Natural killer cell (primary cell): Measurements from ENCODE around the gene GPR37. TPM values are rescaled to one million over a fixed set of nuclear protein-coding genes. Genes with fewer than 3 reads are reported as not detected.

Experiments used
- ATAC-seq, 3 donors: fragments of 150-1000 bp in 2 of 3; fragments of 200-7000 bp in 1 of 3; cut with Tn5 transposase; 1 replicate in 1 of 3; 2 replicates in 2 of 3; pipeline ENCODE4 v1.10.0; 2021; ENCODE audit warnings: mild to moderate bottlenecking in 2 of 3, moderate library complexity in 2 of 3
- DNase-seq, 2 donors: peaks; one replicate each; pipeline versions ENCODE4 v3.0.0 to v3.0.0-alpha.2; 2013 to 2021; ENCODE audit warnings: mixed read lengths in 1 of 2
- H3K27ac ChIP-seq: one replicate; pipeline ENCODE4 v1.5.1; 2013; ENCODE audit warnings: mild to moderate bottlenecking, low read length
- H3K27me3 ChIP-seq: one replicate; pipeline ENCODE4 v1.6.1; 2013; ENCODE audit warnings: low read length; ENCODE audit not compliant: control insufficient read depth, insufficient read depth
- H3K36me3 ChIP-seq: one replicate; pipeline ENCODE4 v1.6.1; 2013; ENCODE audit warnings: low read length; ENCODE audit not compliant: control insufficient read depth, insufficient read depth
- H3K4me1 ChIP-seq: one replicate; pipeline ENCODE4 v1.6.1; 2013; ENCODE audit warnings: low read length; ENCODE audit not compliant: control insufficient read depth, insufficient read depth
- H3K4me3 ChIP-seq: one replicate; pipeline ENCODE4 v1.5.1; 2013; ENCODE audit warnings: low read length
- H3K9me3 ChIP-seq: one replicate; pipeline ENCODE4 v1.6.1; 2013; ENCODE audit warnings: low read length; ENCODE audit not compliant: control insufficient read depth, insufficient read depth
- H3K27ac Mint-ChIP-seq, 2 donors: one replicate each; pipeline ENCODE4 v1.8.0; 2022; ENCODE audit warnings: mild to moderate bottlenecking in 2 of 2, mixed read lengths in 2 of 2, moderate library complexity in 1 of 2
- H3K27me3 Mint-ChIP-seq, 2 donors: one replicate each; pipeline ENCODE4 v1.8.0; 2022; ENCODE audit warnings: low read depth in 2 of 2, mixed read lengths in 2 of 2
- H3K36me3 Mint-ChIP-seq: one replicate; pipeline ENCODE4 v1.8.0; 2022; ENCODE audit warnings: mixed read lengths
- H3K4me1 Mint-ChIP-seq, 2 donors: one replicate each; pipeline ENCODE4 v1.8.0; 2022; ENCODE audit warnings: mixed read lengths in 2 of 2
- H3K4me3 Mint-ChIP-seq: one replicate; pipeline ENCODE4 v1.8.0; 2022; ENCODE audit warnings: mild to moderate bottlenecking, moderate library complexity, mixed read lengths
- H3K9me3 Mint-ChIP-seq, 2 donors: one replicate each; pipeline ENCODE4 v1.8.0; 2022; ENCODE audit warnings: mixed read lengths in 2 of 2
- WGBS: methylation state at CpG from one replicate; pipeline ENCODE4 v1.1.7; 2013; ENCODE audit warnings: missing lambda C conversion rate; ENCODE audit not compliant: insufficient coverage; 5-methylcytosine and 5-hydroxymethylcytosine counted together
- intact Hi-C: fragments of 100-400 bp; cut with micrococcal nuclease; formaldehyde crosslinking; loops from one replicate; pipeline ENCODE4 v1.14.2; 2022
- total RNA-seq, 4 donors: library from RNA; stranded (reverse); fragments of 120-200 nt in 1 of 4; gene quantifications; one replicate each; pipeline versions ENCODE4 v1.2.3 to v1.2.4, GENCODE V29; 2013 to 2022
- TF ChIP-seq, protein P1 (sequence below): fragments of 200-600 bp; IDR thresholded peaks from one replicate; pipeline ENCODE4 v1.8.0; 2022; ENCODE audit warnings: antibody characterized with exemption

Gene GPR37, protein sequence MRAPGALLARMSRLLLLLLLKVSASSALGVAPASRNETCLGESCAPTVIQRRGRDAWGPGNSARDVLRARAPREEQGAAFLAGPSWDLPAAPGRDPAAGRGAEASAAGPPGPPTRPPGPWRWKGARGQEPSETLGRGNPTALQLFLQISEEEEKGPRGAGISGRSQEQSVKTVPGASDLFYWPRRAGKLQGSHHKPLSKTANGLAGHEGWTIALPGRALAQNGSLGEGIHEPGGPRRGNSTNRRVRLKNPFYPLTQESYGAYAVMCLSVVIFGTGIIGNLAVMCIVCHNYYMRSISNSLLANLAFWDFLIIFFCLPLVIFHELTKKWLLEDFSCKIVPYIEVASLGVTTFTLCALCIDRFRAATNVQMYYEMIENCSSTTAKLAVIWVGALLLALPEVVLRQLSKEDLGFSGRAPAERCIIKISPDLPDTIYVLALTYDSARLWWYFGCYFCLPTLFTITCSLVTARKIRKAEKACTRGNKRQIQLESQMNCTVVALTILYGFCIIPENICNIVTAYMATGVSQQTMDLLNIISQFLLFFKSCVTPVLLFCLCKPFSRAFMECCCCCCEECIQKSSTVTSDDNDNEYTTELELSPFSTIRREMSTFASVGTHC
- total RNA-seq = not detected
- not detected for total RNA-seq (2013)

DNA sequence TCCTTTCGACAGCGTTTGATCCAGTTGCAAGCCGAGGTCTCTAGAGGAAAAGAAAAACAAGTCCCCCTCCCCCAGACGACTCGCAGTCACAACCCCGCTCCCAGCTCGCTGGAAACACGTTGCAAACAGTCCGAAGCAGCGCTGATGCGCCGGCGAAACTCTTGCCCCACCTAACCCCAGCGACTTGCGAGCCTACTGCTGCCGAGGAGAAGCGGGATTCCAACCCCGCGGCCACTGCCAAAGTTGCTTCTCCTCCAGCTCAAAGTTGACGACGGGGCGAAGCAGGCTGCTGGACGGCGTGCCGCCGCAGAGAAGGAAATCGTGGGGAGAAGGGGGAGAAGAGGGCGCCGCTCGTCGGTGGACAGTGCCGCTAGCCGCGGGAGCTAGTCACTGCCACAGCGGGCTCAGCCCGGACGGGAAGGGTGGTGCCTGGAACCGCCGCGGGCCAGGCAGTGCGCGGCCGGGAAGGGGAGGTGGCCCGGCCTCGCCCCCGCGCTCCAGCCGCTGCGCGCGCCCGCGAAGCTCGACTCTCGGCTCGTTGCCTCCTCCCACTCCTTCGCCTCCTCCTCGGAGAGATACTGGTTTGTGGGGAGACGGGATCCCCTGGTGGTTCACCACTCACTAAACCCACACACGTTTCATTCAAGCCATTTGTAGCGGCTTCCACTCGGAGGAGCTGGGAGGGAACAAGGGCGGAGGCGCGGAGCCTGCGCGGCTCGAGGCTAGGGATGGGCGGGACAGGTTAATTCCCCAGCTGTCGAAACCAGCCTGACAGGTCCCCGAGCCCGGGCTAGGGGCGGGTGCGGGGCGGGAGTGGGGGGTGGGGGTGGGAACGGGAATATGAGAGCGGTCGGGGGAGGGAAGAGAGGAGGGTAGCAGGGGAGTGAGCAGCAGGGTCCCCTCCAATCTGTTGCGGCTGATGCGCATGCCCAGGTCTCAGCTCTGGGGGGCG, at the start of gene GPR37:
Gene GPR37, minus strand, starts transcription at position 392 of the 952 bp plus-strand sequence. CDS start 816 bp downstream, outside the sequence.
- Histone ChIP-seq H3K27ac (no peak within 1 kb of the TSS), H3K4me1 (peaks cover 18% of the 10 kb centered on the region), H3K4me3 (peak within 1 kb of the TSS; percentile 28), H3K36me3 (no peaks in the 10 kb centered on the region), H3K27me3 (peaks cover 29% of the 10 kb centered on the region), H3K9me3 (no peaks in the 10 kb centered on the region)
- peaks cover 17 to 22% of the 10 kb centered on the region in 2 donors for H3K4me1 Mint-ChIP-seq
- peaks cover 13% of the 10 kb centered on the region for H3K36me3 Mint-ChIP-seq
- H3K27me3 Mint-ChIP-seq = peaks cover 18 to 20% of the 10 kb centered on the region in 2 donors
- intact Hi-C loops = no loop called here
- H3K9me3 Mint-ChIP-seq = no peaks in the 10 kb centered on the region
- peak within 1 kb of the TSS; percentile 75 for H3K4me3 Mint-ChIP-seq
- ATAC-seq (peak in 1 of 3 donors; percentile 69), DNase-seq (peak in 1 of 2 donors; percentile 5)
- H3K27ac Mint-ChIP-seq = no peak within 1 kb of the TSS
- TF ChIP-seq, protein P1, sequence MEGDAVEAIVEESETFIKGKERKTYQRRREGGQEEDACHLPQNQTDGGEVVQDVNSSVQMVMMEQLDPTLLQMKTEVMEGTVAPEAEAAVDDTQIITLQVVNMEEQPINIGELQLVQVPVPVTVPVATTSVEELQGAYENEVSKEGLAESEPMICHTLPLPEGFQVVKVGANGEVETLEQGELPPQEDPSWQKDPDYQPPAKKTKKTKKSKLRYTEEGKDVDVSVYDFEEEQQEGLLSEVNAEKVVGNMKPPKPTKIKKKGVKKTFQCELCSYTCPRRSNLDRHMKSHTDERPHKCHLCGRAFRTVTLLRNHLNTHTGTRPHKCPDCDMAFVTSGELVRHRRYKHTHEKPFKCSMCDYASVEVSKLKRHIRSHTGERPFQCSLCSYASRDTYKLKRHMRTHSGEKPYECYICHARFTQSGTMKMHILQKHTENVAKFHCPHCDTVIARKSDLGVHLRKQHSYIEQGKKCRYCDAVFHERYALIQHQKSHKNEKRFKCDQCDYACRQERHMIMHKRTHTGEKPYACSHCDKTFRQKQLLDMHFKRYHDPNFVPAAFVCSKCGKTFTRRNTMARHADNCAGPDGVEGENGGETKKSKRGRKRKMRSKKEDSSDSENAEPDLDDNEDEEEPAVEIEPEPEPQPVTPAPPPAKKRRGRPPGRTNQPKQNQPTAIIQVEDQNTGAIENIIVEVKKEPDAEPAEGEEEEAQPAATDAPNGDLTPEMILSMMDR = no peak
- 1% methylated on average over 74 of the region's 81 CpGs for WGBS

DNA sequence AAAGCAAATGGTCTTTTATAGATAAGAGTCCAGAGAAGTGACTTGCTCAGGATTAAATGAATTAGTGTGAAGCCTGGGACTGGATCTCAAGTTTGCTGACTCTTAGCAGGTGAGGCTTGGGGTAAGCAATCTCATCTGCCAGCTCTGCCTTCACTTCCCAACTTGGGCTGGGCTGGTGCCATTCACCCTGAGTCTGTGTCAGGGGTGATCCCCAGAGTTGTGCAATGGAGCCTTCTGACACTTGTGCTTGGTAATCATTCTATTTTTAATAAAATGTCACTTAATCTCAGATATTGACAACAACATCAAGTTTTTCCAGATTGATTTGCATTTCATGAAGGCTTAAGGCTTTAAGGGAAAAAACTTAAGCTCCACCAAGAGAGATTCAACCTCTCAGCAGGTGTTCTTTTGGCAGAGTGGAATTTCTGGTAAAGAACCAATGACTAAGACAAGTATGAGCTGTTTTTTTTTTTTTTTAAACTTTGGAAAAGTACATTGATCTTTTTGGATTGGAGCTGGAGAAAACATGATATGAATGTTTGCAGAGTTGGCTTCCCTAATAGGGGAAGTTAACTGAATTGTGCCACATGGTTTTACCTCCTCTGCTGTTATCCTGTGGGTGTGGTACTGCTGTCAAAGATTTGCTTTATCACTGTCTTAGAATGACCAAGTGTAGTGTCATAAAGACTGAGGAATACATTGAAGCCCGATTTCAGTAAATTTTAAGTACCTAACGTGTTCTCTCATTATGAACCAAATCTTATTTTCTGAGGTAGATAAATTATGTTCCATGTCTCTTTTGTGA, 48.6 kb upstream of the GPR37 start:
- intact Hi-C loops = no loop called here
- Histone ChIP-seq H3K27me3 (no peaks in the 10 kb centered on the region), H3K9me3 (no peaks in the 10 kb centered on the region), H3K4me1 (no peaks in the 10 kb centered on the region), H3K4me3 (no peak overlapping the region), H3K27ac (no peak overlapping the region), H3K36me3 (no peaks in the 10 kb centered on the region)
- Mint-ChIP-seq H3K4me1 (no peaks in the 10 kb centered on the region), H3K27ac (no peak overlapping the region), H3K9me3 (peaks cover 0 to 3% of the 10 kb centered on the region in 2 donors), H3K36me3 (no peaks in the 10 kb centered on the region), H3K4me3 (no peak overlapping the region), H3K27me3 (peaks cover 0 to 11% of the 10 kb centered on the region in 2 donors)
- ATAC-seq (no peak), DNase-seq (no peak)
- TF ChIP-seq, protein P1 = no peak
- no CpG with 5 or more reads among the region's 2 CpGs for WGBS

DNA sequence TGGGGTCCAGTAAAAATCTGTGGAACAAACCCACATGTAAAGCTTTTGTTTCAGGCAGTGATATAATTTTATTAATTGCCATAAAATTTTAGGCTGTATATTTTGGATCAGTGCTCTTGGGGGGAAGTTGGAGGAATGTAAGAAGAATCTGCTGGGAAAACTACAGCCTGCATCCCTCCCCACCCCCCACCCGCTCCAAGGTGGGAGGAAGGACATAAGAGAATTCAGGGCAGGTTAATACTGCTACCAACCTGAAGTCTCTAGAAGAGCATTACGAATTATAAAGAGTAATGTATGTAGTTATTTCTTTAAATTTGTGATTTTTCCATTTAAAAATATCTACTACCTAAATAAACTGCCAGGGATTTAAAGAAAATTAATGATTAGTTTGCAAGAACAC, 47.2 kb upstream of the GPR37 start:
- Mint-ChIP-seq H3K27ac (no peak overlapping the region), H3K4me1 (no peaks in the 10 kb centered on the region), H3K27me3 (peaks cover 0 to 11% of the 10 kb centered on the region in 2 donors), H3K9me3 (peaks cover 0 to 3% of the 10 kb centered on the region in 2 donors), H3K4me3 (no peak overlapping the region), H3K36me3 (no peaks in the 10 kb centered on the region)
- intact Hi-C loops = no loop called here
- TF ChIP-seq, protein P1 = no peak
- H3K9me3 ChIP-seq = no peaks in the 10 kb centered on the region
- ATAC-seq (no peak), DNase-seq (no peak)
- no peak overlapping the region for H3K27ac ChIP-seq
- H3K4me1 ChIP-seq = no peaks in the 10 kb centered on the region
- no peak overlapping the region for H3K4me3 ChIP-seq
- no peaks in the 10 kb centered on the region for H3K27me3 ChIP-seq
- WGBS = no CpG with 5 or more reads among the region's 2 CpGs
- no peaks in the 10 kb centered on the region for H3K36me3 ChIP-seq
